Tibial nerve (tissue), 4 donors: ENCODE data around the gene ZNF527.

Experiments
- CTCF ChIP-seq, 5 experiments: fragments of 200-600 bp in 3 of 5; fragments of 450-650 bp in 2 of 5; sonication (generic) in 3 of 5; IDR thresholded peaks; one replicate each; pipeline ENCODE4 v1.5.1; 2016 to 2019; ENCODE audit warnings: antibody characterized with exemption in 5 of 5, mild to moderate bottlenecking in 3 of 5, moderate library complexity in 2 of 5
- EP300 ChIP-seq, 2 donors: sonication (generic); formaldehyde crosslinking; IDR thresholded peaks; one replicate each; pipeline ENCODE4 v1.6.1; 2017; ENCODE audit warnings: antibody characterized with exemption in 2 of 2, mild to moderate bottlenecking in 1 of 2
- POLR2A ChIP-seq, 2 donors: fragments of 450-650 bp; IDR thresholded peaks; one replicate each; pipeline ENCODE4 v1.6.1; 2017; ENCODE audit warnings: antibody characterized with exemption in 2 of 2, mild to moderate bottlenecking in 2 of 2, moderate library complexity in 2 of 2

GRCh38 chr19:37342753-37343152, 28.1 kb upstream of the ZNF527 start:
- no peak for TF ChIP-seq POLR2A (IDR thresholded peaks at IDR 0.05)
- TF ChIP-seq CTCF (IDR thresholded peaks at IDR 0.05), result no peak
- TF ChIP-seq EP300 (IDR thresholded peaks at IDR 0.05), result no peak
